Osteocyte (in vitro differentiated cells): ENCODE data around the gene UBE2O. TPM values are rescaled to one million over a fixed set of nuclear protein-coding genes. Genes with fewer than 3 reads are reported as not detected.

ENCODE experiments used
- DNase-seq: peaks from one replicate; pipeline ENCODE4 v3.0.0; 2021; ENCODE audit warnings: mixed read lengths; ENCODE audit not compliant: unreplicated experiment; ENCODE audit errors: extremely low spot score
- H3K27ac Mint-ChIP-seq: one replicate; pipeline ENCODE4 v1.8.0; 2021; ENCODE audit warnings: mild to moderate bottlenecking, mixed read lengths; ENCODE audit not compliant: unreplicated experiment
- H3K27me3 Mint-ChIP-seq: one replicate; pipeline ENCODE4 v1.8.0; 2021; ENCODE audit warnings: mixed read lengths; ENCODE audit not compliant: unreplicated experiment
- H3K36me3 Mint-ChIP-seq: one replicate; pipeline ENCODE4 v1.8.0; 2021; ENCODE audit warnings: mixed read lengths; ENCODE audit not compliant: unreplicated experiment
- H3K4me1 Mint-ChIP-seq: one replicate; pipeline ENCODE4 v1.8.0; 2021; ENCODE audit warnings: mixed read lengths; ENCODE audit not compliant: unreplicated experiment
- H3K4me3 Mint-ChIP-seq: one replicate; pipeline ENCODE4 v1.8.0; 2021; ENCODE audit warnings: mild to moderate bottlenecking, moderate library complexity, mixed read lengths; ENCODE audit not compliant: unreplicated experiment
- H3K9me3 Mint-ChIP-seq: one replicate; pipeline ENCODE4 v1.8.0; 2021; ENCODE audit warnings: mixed read lengths; ENCODE audit not compliant: unreplicated experiment
- CTCF ChIP-seq: fragments of 200-600 bp; sonication (generic); IDR thresholded peaks from 2 replicates; pipeline ENCODE4 v1.5.0; 2021; ENCODE audit warnings: antibody characterized with exemption, mild to moderate bottlenecking, moderate library complexity
- total RNA-seq: library from RNA; stranded (reverse); gene quantifications from 2 replicates; pipeline ENCODE4 v1.2.1, GENCODE V29; 2021

The UBE2O gene
- total RNA-seq, 1 donor from 2014 or later = 30.7 TPM

DNA sequence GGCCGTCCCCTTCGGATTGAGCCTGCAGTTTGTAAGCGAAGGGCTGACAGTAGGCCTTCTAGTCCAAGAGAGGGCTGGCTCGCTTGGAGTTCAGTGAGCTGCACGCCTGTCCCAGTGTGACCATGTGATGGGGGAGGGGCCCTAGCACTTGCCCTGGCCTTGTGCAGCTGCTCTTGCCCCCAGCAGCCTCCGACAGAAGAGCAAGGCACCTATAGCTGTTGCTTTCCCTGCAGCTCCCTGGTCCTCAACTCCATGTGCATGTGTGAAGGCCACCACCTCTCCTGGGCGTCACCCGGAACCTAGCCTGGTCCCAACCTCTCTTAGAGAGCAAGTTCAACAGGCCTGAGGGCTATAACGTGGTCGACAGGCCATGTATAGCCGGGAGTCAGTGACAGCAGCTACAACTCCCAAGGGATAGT lies 62.9 kb downstream of the UBE2O start:
- TF ChIP-seq CTCF = no peak
- Mint-ChIP-seq H3K27ac (no peak overlapping the region), H3K27me3 (no peaks in the 10 kb centered on the region)

DNA sequence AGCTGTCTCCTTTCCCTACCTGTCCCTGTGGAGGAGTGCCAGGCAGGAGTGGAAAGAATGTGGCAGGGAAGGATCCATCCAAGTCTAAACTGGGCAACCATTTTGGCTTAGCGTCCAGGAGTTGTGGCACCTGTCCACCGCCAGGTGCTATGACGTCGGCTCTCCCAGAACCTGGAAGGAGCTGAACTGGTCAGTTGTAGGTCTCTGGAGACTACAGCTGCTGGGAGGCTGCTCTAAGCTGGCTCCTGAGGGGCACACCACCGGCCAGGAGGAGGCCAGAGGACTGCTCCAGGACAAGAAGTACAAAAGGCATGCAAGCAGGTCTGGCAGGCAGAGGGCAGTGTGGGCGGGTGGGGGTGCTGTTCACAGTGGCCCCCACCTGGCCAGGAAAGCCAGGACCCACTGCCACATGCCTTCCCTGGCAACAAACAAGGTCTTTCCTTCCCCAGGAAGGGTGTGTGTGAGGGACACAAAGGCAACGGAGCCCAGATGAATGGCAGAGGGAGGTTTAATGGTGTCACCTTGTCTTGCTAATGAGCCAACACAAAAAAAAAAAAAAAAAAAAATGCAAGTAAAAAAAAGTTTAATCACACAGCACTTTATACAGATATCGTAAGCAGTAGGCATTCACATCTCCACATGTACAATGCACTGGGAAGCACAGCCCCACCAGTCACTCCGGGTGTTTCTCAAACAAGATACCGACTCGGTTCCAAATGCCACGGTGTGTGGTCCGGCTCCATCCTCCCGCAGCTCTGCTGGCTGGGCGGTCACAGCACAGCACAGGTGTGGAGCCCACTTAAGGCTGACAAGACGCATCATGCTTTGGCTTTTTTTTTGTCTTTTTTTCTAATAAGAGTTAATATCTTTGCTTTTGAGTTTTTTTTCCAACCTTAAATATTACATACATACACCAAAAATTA lies 63.7 kb downstream of the UBE2O start:
- H3K36me3 Mint-ChIP-seq = peaks cover 13% of the 10 kb centered on the region
- H3K27me3 Mint-ChIP-seq = no peaks in the 10 kb centered on the region
- no peak overlapping the region for H3K27ac Mint-ChIP-seq
- no peak for TF ChIP-seq CTCF
- H3K4me3 Mint-ChIP-seq = no peak overlapping the region
- DNase-seq = no peak
- peaks cover 10% of the 10 kb centered on the region for H3K4me1 Mint-ChIP-seq
- no peaks in the 10 kb centered on the region for H3K9me3 Mint-ChIP-seq

More for the DNA sequence above, 62.9 kb downstream of the UBE2O start:
- DNase-seq = no peak
- Mint-ChIP-seq H3K36me3 (peaks cover 13% of the 10 kb centered on the region), H3K4me1 (peaks cover 10% of the 10 kb centered on the region), H3K9me3 (no peaks in the 10 kb centered on the region), H3K4me3 (no peak overlapping the region)

GRCh38 chr17:76386966-76387765 lies 65.8 kb downstream of the UBE2O start:
- H3K27me3 Mint-ChIP-seq = no peaks in the 10 kb centered on the region
- H3K9me3 Mint-ChIP-seq = no peaks in the 10 kb centered on the region
- peaks cover 7% of the 10 kb centered on the region for H3K36me3 Mint-ChIP-seq
- no peak overlapping the region for H3K27ac Mint-ChIP-seq
- no peak overlapping the region for H3K4me3 Mint-ChIP-seq
- no peak for TF ChIP-seq CTCF
- no peak for DNase-seq
- peaks cover 18% of the 10 kb centered on the region for H3K4me1 Mint-ChIP-seq

DNA sequence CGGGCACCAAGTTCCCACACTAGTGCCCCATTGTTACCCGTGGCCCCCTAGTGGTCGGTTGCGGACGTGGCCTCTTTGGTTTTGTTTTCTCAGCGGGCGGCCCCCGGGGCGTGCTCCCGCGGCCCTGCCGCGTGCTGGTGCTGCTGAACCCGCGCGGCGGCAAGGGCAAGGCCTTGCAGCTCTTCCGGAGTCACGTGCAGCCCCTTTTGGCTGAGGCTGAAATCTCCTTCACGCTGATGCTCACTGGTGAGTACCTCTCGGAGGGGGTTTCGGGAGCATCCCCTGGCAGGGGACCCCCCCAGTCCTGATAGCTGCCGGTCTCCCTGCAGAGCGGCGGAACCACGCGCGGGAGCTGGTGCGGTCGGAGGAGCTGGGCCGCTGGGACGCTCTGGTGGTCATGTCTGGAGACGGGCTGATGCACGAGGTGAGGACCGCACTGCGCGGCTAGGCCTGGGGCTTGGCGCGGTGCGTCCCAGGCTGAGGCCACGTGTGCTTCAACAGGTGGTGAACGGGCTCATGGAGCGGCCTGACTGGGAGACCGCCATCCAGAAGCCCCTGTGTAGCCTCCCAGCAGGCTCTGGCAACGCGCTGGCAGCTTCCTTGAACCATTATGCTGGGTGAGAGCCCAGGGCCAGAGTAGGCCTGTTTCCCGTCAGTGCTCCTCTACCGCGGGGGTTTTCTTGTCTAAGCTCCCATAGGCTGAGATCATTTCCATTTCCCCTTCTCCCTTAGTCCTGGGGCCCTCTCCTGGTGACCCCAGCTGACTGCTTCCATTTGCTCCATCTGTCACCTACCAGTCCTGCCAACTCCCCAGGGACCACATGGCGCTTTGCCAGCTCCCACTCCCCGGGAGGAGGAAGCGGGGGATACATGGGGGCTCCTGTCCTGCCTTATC lies 66.8 kb downstream of the UBE2O start:
- H3K27me3 Mint-ChIP-seq = no peaks in the 10 kb centered on the region
- H3K4me3 Mint-ChIP-seq = peak overlapping the region; percentile 71
- peak; percentile 88 for TF ChIP-seq CTCF
- peaks cover 21% of the 10 kb centered on the region for H3K4me1 Mint-ChIP-seq
- no peak overlapping the region for H3K27ac Mint-ChIP-seq
- H3K9me3 Mint-ChIP-seq = no peaks in the 10 kb centered on the region
- DNase-seq = peak; percentile 94
- peaks cover 5% of the 10 kb centered on the region for H3K36me3 Mint-ChIP-seq
